ENCODE measurements around the gene IL11RA.

DNA sequence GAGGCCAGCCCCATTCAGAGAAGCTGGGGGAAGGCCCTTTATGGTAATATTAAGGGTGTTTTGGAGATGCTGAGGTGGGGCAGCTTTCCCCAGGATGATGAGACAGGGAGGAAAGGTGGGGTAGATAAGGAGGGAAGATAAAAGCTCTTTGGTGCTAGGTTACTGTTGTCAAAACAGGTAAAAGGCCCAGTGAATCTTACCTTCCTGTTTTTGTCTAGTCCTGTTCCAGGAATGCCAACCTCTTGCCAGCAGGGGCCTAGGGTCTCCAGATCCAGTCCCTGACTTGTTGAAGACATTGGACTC, 11.3 kb downstream of the IL11RA start:
- TF ChIP-seq, protein P1, sequence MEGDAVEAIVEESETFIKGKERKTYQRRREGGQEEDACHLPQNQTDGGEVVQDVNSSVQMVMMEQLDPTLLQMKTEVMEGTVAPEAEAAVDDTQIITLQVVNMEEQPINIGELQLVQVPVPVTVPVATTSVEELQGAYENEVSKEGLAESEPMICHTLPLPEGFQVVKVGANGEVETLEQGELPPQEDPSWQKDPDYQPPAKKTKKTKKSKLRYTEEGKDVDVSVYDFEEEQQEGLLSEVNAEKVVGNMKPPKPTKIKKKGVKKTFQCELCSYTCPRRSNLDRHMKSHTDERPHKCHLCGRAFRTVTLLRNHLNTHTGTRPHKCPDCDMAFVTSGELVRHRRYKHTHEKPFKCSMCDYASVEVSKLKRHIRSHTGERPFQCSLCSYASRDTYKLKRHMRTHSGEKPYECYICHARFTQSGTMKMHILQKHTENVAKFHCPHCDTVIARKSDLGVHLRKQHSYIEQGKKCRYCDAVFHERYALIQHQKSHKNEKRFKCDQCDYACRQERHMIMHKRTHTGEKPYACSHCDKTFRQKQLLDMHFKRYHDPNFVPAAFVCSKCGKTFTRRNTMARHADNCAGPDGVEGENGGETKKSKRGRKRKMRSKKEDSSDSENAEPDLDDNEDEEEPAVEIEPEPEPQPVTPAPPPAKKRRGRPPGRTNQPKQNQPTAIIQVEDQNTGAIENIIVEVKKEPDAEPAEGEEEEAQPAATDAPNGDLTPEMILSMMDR (IDR thresholded peaks at IDR 0.05): no peak
- TF ChIP-seq POLR2A (IDR thresholded peaks at IDR 0.05): no peak

All from stomach (tissue), 4 donors.